AG09319 (cell line): Measurements from ENCODE around the gene ETV2.

Source experiments
- DNase-seq: peaks from one replicate; pipeline ENCODE4 v3.0.0-alpha.2; 2010; ENCODE audit warnings: low read depth; ENCODE audit errors: extremely low read depth
- TF ChIP-seq, protein P1 (sequence below): IDR thresholded peaks from 2 replicates; pipeline ENCODE4 v1.5.1; 2011; ENCODE audit warnings: low read depth, mild to moderate bottlenecking, inconsistent platforms, low read length, moderate library complexity

The ETV2 gene

DNA sequence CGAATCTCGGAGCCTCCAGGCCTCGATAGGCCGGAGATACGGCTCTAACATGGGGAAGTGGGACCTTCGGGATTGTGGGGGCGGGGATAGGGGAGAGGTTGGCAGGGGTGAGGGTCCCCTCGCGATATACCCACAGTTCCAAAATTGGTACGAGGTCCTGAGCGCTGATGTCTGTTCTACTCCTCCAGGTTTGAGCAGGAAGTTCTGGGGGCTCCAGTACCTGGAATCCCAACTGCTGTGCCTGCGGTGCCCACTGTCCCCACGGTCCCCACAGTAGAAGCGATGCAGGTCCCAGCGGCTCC is 12.3 kb upstream of the ETV2 start:
- TF ChIP-seq, protein P1, sequence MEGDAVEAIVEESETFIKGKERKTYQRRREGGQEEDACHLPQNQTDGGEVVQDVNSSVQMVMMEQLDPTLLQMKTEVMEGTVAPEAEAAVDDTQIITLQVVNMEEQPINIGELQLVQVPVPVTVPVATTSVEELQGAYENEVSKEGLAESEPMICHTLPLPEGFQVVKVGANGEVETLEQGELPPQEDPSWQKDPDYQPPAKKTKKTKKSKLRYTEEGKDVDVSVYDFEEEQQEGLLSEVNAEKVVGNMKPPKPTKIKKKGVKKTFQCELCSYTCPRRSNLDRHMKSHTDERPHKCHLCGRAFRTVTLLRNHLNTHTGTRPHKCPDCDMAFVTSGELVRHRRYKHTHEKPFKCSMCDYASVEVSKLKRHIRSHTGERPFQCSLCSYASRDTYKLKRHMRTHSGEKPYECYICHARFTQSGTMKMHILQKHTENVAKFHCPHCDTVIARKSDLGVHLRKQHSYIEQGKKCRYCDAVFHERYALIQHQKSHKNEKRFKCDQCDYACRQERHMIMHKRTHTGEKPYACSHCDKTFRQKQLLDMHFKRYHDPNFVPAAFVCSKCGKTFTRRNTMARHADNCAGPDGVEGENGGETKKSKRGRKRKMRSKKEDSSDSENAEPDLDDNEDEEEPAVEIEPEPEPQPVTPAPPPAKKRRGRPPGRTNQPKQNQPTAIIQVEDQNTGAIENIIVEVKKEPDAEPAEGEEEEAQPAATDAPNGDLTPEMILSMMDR: no peak
- no peak for DNase-seq

DNA sequence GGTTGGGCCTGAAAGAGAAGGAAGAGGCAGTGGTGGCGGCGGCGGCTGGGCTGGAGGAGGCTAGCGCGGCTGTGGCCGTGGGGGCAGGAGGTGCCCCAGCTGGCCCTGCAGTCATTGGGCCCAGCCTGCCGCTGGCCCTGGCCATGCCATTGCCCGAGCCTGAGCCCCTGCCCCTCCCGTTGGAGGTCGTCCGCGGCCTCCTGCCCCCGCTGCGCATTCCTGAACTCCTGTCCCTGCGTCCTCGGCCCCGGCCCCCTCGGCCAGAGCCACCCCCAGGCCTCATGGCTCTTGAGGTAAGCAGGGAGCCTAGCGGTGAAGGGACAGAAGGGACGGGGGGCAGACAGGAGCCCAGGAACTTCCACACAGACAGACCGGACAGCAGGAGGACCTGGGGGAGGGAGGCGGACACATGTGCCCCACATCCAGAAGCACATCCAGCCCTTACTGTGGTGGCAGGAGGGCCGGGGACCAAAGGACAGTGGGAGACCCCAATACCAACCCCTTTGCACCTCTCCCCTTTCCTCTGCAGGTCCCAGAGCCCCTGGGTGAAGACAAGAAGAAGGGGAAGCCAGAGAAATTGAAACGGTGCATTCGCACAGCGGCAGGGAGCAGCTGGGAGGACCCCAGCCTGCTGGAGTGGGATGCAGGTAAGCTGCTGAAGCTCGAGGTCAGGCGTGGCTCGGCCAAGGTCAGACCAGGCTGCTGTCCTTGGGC is 7.7 kb upstream of the ETV2 start:
- no peak for DNase-seq
- TF ChIP-seq, protein P1: no peak

DNA sequence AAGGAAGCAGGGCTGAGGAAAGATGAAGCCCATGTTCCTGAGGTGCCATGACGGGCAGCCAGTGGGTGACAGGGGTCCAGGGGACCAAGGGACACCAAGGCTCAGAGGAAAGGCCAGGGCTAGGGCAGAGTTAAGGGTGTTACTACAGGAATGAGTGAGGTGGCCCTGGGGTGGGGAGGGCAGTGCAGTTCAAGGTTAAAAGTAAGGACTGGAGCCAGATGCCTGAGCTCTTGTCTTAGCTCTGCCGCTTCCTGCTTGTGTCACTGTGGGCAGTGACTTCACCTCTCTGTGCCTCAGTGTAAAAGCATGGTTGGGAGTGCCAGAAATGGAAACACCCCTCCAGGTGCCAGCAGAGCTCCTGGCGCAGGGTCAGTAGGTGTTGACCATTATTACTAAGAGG is 4.9 kb upstream of the ETV2 start:
- TF ChIP-seq, protein P1: no peak
- no peak for DNase-seq

DNA sequence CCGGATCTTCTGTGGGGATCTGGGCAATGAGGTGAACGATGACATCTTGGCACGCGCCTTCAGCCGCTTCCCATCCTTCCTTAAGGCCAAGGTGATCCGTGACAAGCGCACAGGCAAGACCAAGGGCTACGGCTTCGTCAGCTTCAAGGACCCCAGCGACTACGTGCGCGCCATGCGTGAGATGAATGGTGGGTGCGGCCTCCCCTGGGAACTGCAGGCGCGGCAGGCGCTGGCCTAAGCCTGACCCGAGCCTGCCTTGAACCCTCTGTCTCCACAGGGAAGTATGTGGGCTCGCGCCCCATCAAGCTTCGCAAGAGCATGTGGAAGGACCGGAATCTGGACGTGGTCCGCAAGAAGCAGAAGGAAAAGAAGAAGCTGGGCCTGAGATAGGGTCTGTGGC is 4.4 kb upstream of the ETV2 start:
- TF ChIP-seq, protein P1: no peak
- DNase-seq: no peak

DNA sequence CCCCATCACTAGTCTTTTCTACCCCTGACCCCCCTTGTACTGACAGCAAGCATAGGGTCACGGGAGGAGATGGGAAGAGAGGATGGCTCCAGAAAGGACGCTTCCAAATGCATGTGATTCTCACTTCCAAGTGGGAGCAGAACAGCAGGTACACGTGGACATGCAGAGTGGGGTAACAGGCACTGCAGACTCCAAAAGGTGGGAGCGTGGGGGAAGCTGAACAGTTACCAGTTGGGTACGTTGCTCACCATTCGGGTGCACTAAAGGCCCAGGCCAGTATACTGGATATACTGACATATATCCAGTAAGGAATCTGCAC is 2.3 kb upstream of the ETV2 start:
- TF ChIP-seq, protein P1: no peak

DNA sequence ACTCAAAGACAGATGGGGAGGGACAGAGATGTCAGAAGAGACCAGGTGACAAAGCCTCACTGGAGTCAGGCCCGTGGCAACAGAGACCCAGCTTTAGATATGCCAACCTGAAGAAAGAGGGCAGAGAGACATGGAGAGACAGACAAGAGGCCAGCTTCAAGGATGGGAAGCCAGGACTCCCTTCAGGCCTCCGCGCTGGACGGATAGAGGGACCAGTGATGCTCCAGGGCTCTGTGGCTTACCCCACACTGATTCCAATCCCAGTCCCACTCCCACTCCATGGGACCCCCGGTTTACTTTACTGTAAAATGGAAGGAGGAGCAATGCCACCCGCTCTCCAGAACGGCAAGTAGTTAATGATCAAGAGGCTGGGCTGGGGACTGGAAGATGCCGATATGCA is 1.7 kb upstream of the ETV2 start:
- TF ChIP-seq, protein P1: no peak
- DNase-seq: no peak

More for the DNA sequence above, 2.3 kb upstream of the ETV2 start:
- DNase-seq: no peak

DNA sequence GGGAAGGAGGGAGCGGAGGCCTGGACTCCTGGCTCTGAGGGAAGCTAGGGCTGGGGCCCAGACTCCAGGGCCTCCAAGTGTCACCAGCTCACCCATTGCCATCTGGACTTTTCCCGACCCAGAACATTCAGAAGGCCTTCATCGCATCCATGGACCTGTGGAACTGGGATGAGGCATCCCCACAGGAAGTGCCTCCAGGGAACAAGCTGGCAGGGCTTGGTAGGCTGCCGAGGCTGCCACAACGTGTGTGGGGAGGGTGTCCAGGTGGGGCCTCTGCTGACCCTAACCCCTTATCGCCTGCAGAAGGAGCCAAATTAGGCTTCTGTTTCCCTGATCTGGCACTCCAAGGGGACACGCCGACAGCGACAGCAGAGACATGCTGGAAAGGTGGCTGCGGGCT is 767 bp downstream of the ETV2 start:
- no peak for DNase-seq

More for the DNA sequence above, 767 bp downstream of the ETV2 start:
- TF ChIP-seq, protein P1: no peak
